ENCODE data around the gene ZBTB7C.

Gene ZBTB7C

GRCh38 chr18:48030616-48031480 is 378.3 kb downstream of the ZBTB7C start:
- no peak overlapping the region for H3K4me3 ChIP-seq (ENCODE audit: low read depth, low read length)
- peak; percentile 62 for DNase-seq (ENCODE audit: low read depth)
- TF ChIP-seq, protein P1, sequence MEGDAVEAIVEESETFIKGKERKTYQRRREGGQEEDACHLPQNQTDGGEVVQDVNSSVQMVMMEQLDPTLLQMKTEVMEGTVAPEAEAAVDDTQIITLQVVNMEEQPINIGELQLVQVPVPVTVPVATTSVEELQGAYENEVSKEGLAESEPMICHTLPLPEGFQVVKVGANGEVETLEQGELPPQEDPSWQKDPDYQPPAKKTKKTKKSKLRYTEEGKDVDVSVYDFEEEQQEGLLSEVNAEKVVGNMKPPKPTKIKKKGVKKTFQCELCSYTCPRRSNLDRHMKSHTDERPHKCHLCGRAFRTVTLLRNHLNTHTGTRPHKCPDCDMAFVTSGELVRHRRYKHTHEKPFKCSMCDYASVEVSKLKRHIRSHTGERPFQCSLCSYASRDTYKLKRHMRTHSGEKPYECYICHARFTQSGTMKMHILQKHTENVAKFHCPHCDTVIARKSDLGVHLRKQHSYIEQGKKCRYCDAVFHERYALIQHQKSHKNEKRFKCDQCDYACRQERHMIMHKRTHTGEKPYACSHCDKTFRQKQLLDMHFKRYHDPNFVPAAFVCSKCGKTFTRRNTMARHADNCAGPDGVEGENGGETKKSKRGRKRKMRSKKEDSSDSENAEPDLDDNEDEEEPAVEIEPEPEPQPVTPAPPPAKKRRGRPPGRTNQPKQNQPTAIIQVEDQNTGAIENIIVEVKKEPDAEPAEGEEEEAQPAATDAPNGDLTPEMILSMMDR (IDR thresholded peaks at IDR 0.05; ENCODE audit: control insufficient read depth, extremely low read depth, insufficient read depth) = peak; percentile 93

GRCh38 chr18:48029296-48029986 is 379.7 kb downstream of the ZBTB7C start:
- TF ChIP-seq, protein P1 (IDR thresholded peaks at IDR 0.05; ENCODE audit: control insufficient read depth, extremely low read depth, insufficient read depth) = no peak
- no peak for DNase-seq (ENCODE audit: low read depth)
- H3K4me3 ChIP-seq (ENCODE audit: low read depth, low read length) = no peak overlapping the region

- H3K4me3 ChIP-seq (ENCODE audit: low read depth, low read length) = no peak overlapping the region
- DNase-seq (ENCODE audit: low read depth) = no peak
- TF ChIP-seq, protein P1 (IDR thresholded peaks at IDR 0.05; ENCODE audit: control insufficient read depth, extremely low read depth, insufficient read depth) = no peak
Observed at GRCh38 chr18:48028696-48029095, 380.5 kb downstream of the ZBTB7C start.

DNA sequence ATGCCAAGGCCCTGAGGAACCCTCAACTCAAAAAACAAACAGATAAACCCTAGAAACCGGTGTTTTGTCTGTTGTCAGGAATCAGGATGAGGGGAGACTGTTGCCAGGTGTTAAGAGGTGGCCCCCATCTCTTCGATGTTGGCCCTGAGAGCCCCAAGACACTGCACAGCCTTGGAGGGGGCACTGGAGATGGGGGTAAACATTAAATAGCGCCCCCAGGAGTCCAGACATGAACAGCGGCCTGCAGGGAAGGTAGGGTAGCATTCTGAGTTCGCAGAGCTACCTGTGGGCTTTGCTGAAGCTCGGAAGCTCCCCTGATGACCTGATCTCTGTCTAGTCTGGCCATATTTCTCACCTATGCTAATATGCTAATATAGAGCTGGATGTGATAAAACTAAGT is 381.1 kb downstream of the ZBTB7C start:
- TF ChIP-seq, protein P1 (IDR thresholded peaks at IDR 0.05; ENCODE audit: control insufficient read depth, extremely low read depth, insufficient read depth) = no peak
- H3K4me3 ChIP-seq (ENCODE audit: low read depth, low read length) = no peak overlapping the region
- no peak for DNase-seq (ENCODE audit: low read depth)

DNA sequence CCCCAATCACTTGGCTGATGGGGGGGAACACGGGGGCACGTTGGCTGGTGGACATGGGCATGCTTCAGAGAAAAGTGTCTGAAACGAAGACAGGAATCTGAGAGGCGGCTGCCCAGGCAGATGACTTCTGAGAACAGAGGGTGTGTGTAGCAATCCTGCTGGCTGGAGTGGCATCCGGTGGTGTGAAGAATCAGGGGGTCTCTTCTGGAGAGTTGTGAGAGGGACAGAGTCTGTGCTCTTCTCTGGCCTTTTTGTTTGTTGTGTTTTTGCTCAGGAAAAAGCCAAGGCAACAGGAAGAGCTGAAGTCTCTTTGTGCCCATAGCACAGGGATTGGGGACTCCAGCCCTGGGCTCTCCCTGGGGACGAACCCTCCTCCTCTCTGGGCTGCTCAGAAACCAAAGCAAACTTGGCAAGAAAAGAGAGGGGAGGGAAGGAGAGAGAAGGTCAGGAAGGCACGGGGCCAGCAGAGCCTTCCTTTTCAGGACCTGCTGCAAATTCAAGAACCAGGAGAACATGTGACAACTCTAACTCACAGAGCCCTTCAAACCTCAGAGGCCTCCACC is 381.7 kb downstream of the ZBTB7C start:
- DNase-seq (ENCODE audit: low read depth) = no peak
- H3K4me3 ChIP-seq (ENCODE audit: low read depth, low read length) = no peak overlapping the region
- TF ChIP-seq, protein P1 (IDR thresholded peaks at IDR 0.05; ENCODE audit: control insufficient read depth, extremely low read depth, insufficient read depth) = no peak

- TF ChIP-seq, protein P1 (IDR thresholded peaks at IDR 0.05; ENCODE audit: control insufficient read depth, extremely low read depth, insufficient read depth) = no peak
- no peak overlapping the region for H3K4me3 ChIP-seq (ENCODE audit: low read depth, low read length)
- no peak for DNase-seq (ENCODE audit: low read depth)
Observed at GRCh38 chr18:48026216-48026615, 383.0 kb downstream of the ZBTB7C start.

Data from LNCaP clone FGC (cell line).